ENCODE data around the gene HOMEZ. TPM values are rescaled to one million over a fixed set of nuclear protein-coding genes. Genes with fewer than 3 reads are reported as not detected.

Gene HOMEZ
- 8.0 to 9.6 TPM (median 8.9 TPM) in 5 replicates for total RNA-seq (2022; extraction: Qiagen RNA extraction)

GRCh38 chr14:23286020-23286901 is at the start of gene HOMEZ:
Gene HOMEZ, minus strand, starts transcription at chr14:23286132. Its CDS starts 180 bp downstream, at chr14:23285952.

GRCh38 chr14:23320584-23321571 is 34.9 kb upstream of the HOMEZ start, which contains the start of gene PABPN1:
Gene PABPN1, plus strand, starts transcription at chr14:23321457. Its CDS starts 13 bp downstream, at chr14:23321470.

GRCh38 chr14:23306412-23307145 is 20.6 kb upstream of the HOMEZ start, which contains the start of gene BCL2L2:
Gene BCL2L2, plus strand, starts transcription at chr14:23306833. Its CDS starts 935 bp downstream, at chr14:23307768.

GRCh38 chr14:23302290-23303225 is 16.6 kb upstream of the HOMEZ start, which contains the start of gene PPP1R3E:
Gene PPP1R3E, minus strand, starts transcription at chr14:23302859. Its CDS starts 283 bp downstream, at chr14:23302576.

GRCh38 chr14:23237772-23238594 is 47.9 kb downstream of the HOMEZ start, which contains the start of gene RNF212B:
Gene RNF212B, plus strand, starts transcription at chr14:23237936. Its CDS starts 2,410 bp downstream, at chr14:23240346.

Other genes starting within 250 kb of the HOMEZ start
- not detected in 5 replicates for gene PSMB11, start 243.9 kb downstream of the HOMEZ start, total RNA-seq (2022; extraction: Qiagen RNA extraction)
- gene CDH24, start 228.6 kb downstream of the HOMEZ start, total RNA-seq (2022; extraction: Qiagen RNA extraction): 2.1 to 4.4 TPM (median 3.8 TPM) in 5 replicates
- 80.5 to 104 TPM (median 99.1 TPM) in 5 replicates for gene ACIN1, start 191.0 kb downstream of the HOMEZ start, total RNA-seq (2022; extraction: Qiagen RNA extraction)
- 77.4 to 90.2 TPM (median 85.3 TPM) in 5 replicates for gene C14orf119, start 190.6 kb downstream of the HOMEZ start, total RNA-seq (2022; extraction: Qiagen RNA extraction)
- gene CIROP, start 181.1 kb downstream of the HOMEZ start, total RNA-seq (2022; extraction: Qiagen RNA extraction): 0.06 TPM in 1 of 5 replicates, not detected in the others
- gene CEBPE, start 166.9 kb downstream of the HOMEZ start, total RNA-seq (2022; extraction: Qiagen RNA extraction): not detected in 5 replicates
- gene SLC7A8, start 102.5 kb downstream of the HOMEZ start, total RNA-seq (2022; extraction: Qiagen RNA extraction): 2.1 to 3.2 TPM (median 2.8 TPM) in 5 replicates
- not detected in 5 replicates for gene RNF212B, start 48.2 kb downstream of the HOMEZ start, total RNA-seq (2022; extraction: Qiagen RNA extraction)
- gene PPP1R3E, start 16.7 kb upstream of the HOMEZ start, total RNA-seq (2022; extraction: Qiagen RNA extraction): 3.0 to 4.2 TPM (median 4.2 TPM) in 5 replicates
- 14.5 to 19.0 TPM (median 15.2 TPM) in 5 replicates for gene BCL2L2, start 20.7 kb upstream of the HOMEZ start, total RNA-seq (2022; extraction: Qiagen RNA extraction)
- gene PABPN1, start 35.3 kb upstream of the HOMEZ start, total RNA-seq (2022; extraction: Qiagen RNA extraction): 126 to 152 TPM (median 151 TPM) in 5 replicates
- gene SLC22A17, start 66.8 kb upstream of the HOMEZ start, total RNA-seq (2022; extraction: Qiagen RNA extraction): 5.2 to 8.3 TPM (median 6.2 TPM) in 5 replicates
- gene EFS, start 79.0 kb upstream of the HOMEZ start, total RNA-seq (2022; extraction: Qiagen RNA extraction): not detected in 5 replicates
- not detected in 5 replicates for gene IL25, start 86.7 kb upstream of the HOMEZ start, total RNA-seq (2022; extraction: Qiagen RNA extraction)
- gene CMTM5, start 90.9 kb upstream of the HOMEZ start, total RNA-seq (2022; extraction: Qiagen RNA extraction): not detected in 5 replicates
- gene MYH6, start 122.1 kb upstream of the HOMEZ start, total RNA-seq (2022; extraction: Qiagen RNA extraction): 0.05 to 0.15 TPM (median 0.12 TPM) in 5 replicates
- 0.02 TPM in 1 of 5 replicates, not detected in the others for gene MYH7, start 149.5 kb upstream of the HOMEZ start, total RNA-seq (2022; extraction: Qiagen RNA extraction)
- gene NGDN, start 183.6 kb upstream of the HOMEZ start, total RNA-seq (2022; extraction: Qiagen RNA extraction): 59.7 to 73.7 TPM (median 61.6 TPM) in 5 replicates

Data from A549 treated with dexamethasone at 1 μM for 4 hours (cell line).